C4-2B (cell line): ENCODE data around the gene BTNL3.

ENCODE experiments used
- CTCF ChIP-seq: fragments of 450-650 bp; conservative IDR thresholded peaks from 2 replicates; pipeline ENCODE4 v1.5.1; 2017; ENCODE audit warnings: mild to moderate bottlenecking
- ZFX ChIP-seq: fragments of 450-650 bp; IDR thresholded peaks from 2 replicates; pipeline ENCODE4 v1.6.1; 2017

- TF ChIP-seq CTCF (no peak), ZFX (no peak)
These were observed 38.9 kb downstream of the BTNL3 start for GRCh38 chr5:181027452-181028031.
